B cell (primary cell): Measurements from ENCODE around the gene NFIB. TPM values are rescaled to one million over a fixed set of nuclear protein-coding genes. Genes with fewer than 3 reads are reported as not detected.

Experiments
- ATAC-seq: fragments of 200-7000 bp; cut with Tn5 transposase; one replicate; pipeline ENCODE4 v1.10.0; 2021; ENCODE audit warnings: low read depth, mild to moderate bottlenecking, moderate number of reproducible peaks, moderate library complexity
- CTCF ChIA-PET: fragments of 350-600 bp; sonication (Branson Sonifier 250); formaldehyde crosslinking; loops from one replicate; lab custom pipeline; 2021; ENCODE audit warnings: antibody characterized with exemption, inconsistent platforms; lab: Charles Lee
- POLR2A ChIA-PET: fragments of 350-600 bp; sonication (Branson Sonifier 250); formaldehyde crosslinking; loops from one replicate; lab custom pipeline; 2021; ENCODE audit warnings: antibody characterized with exemption; lab: Charles Lee
- DNase-seq: peaks from one replicate; pipeline ENCODE4 v3.0.0; 2013
- H2AFZ ChIP-seq: 2 replicates; pipeline ENCODE4 v1.6.1; 2012; ENCODE audit warnings: mild to moderate bottlenecking, low read depth, low read length; ENCODE audit not compliant: insufficient read depth, poor library complexity, severe bottlenecking
- H3K27ac ChIP-seq, 2 donors: 1 replicate in 1 of 2; 2 replicates in 1 of 2; pipeline ENCODE4 v1.5.1; 2012 to 2013; ENCODE audit warnings: low read length in 2 of 2, mild to moderate bottlenecking in 2 of 2, moderate library complexity in 1 of 2
- H3K27me3 ChIP-seq, 4 experiments: fragments of 200-600 bp in 1 of 4; sonication (generic) in 1 of 4; replicated peaks in 1 of 4; 1 replicate in 2 of 4; 2 replicates in 2 of 4; pipeline versions ENCODE4 v1.6.1 to v1.7.0; 2013 to 2016; ENCODE audit warnings: low read length in 3 of 4, mild to moderate bottlenecking in 2 of 4, mixed read lengths in 1 of 4, moderate library complexity in 1 of 4; ENCODE audit not compliant: insufficient read depth in 4 of 4, control insufficient read depth in 3 of 4; ENCODE audit errors: control extremely low read depth in 1 of 4
- H3K36me3 ChIP-seq, 2 experiments: replicated peaks in 1 of 2; 1 replicate in 1 of 2; 2 replicates in 1 of 2; pipeline versions ENCODE4 v1.6.1 to v1.7.1; 2013; ENCODE audit warnings: low read length in 1 of 2; ENCODE audit not compliant: insufficient read depth in 2 of 2, control insufficient read depth in 1 of 2; ENCODE audit errors: control extremely low read depth in 1 of 2, extremely low read depth in 1 of 2
- H3K4me1 ChIP-seq, 2 donors: fragments of 200-600 bp in 1 of 2; sonication (generic) in 1 of 2; 1 replicate in 1 of 2; 2 replicates in 1 of 2; pipeline versions ENCODE4 v1.5.1 to v1.6.1; 2013 to 2017; ENCODE audit warnings: low read length in 2 of 2; ENCODE audit not compliant: control insufficient read depth in 2 of 2, insufficient read depth in 2 of 2
- H3K4me2 ChIP-seq: replicated peaks from 2 replicates; pipeline ENCODE3; 2012; ENCODE audit warnings: mild to moderate bottlenecking, low read depth, low read length; ENCODE audit not compliant: poor library complexity, severe bottlenecking
- H3K4me3 ChIP-seq, 5 experiments: fragments of 200-600 bp in 1 of 5; sonication (generic) in 1 of 5; 1 replicate in 3 of 5; 2 replicates in 2 of 5; pipeline versions ENCODE4 v1.5.1 to v1.7.0; 2011 to 2016; ENCODE audit warnings: low read length in 4 of 5, mild to moderate bottlenecking in 4 of 5, low read depth in 2 of 5, control low read depth in 1 of 5, moderate library complexity in 1 of 5; ENCODE audit not compliant: insufficient read depth in 1 of 5; ENCODE audit errors: control extremely low read depth in 1 of 5, extremely low read depth in 1 of 5
- H3K79me2 ChIP-seq: fragments of 200-600 bp; sonication (generic); one replicate; pipeline ENCODE4 v1.6.0; 2016; ENCODE audit warnings: low read length; ENCODE audit not compliant: control insufficient read depth, insufficient read depth
- H3K9ac ChIP-seq: fragments of 200-600 bp; sonication (generic); 2 replicates; pipeline ENCODE4 v1.6.1; 2017; ENCODE audit warnings: mild to moderate bottlenecking, low read length, moderate library complexity
- H3K9me3 ChIP-seq, 3 donors: one replicate each; pipeline versions ENCODE4 v1.6.1 to v1.7.1; 2013; ENCODE audit warnings: low read length in 2 of 3; ENCODE audit not compliant: control insufficient read depth in 2 of 3, insufficient read depth in 1 of 3; ENCODE audit errors: control extremely low read depth in 1 of 3
- H4K20me1 ChIP-seq: 2 replicates; pipeline ENCODE4 v1.6.0; 2012; ENCODE audit warnings: mild to moderate bottlenecking, low read length; ENCODE audit not compliant: insufficient read depth, control insufficient read depth, poor library complexity, severe bottlenecking
- H3K27ac Mint-ChIP-seq: one replicate; pipeline ENCODE4 v1.8.0; 2021; ENCODE audit warnings: mixed read lengths
- H3K27me3 Mint-ChIP-seq: one replicate; pipeline ENCODE4 v1.8.0; 2021; ENCODE audit warnings: mixed read lengths
- H3K4me1 Mint-ChIP-seq: one replicate; pipeline ENCODE4 v1.8.0; 2021; ENCODE audit warnings: mixed read lengths
- H3K4me3 Mint-ChIP-seq: one replicate; pipeline ENCODE4 v1.8.0; 2021; ENCODE audit warnings: mixed read lengths
- H3K9me3 Mint-ChIP-seq: one replicate; pipeline ENCODE4 v1.8.0; 2022; ENCODE audit warnings: mixed read lengths; ENCODE audit not compliant: insufficient read depth
- CTCF ChIP-seq: fragments of 200-600 bp; IDR thresholded peaks from one replicate; pipeline ENCODE4 v1.8.0; 2022; ENCODE audit warnings: antibody characterized with exemption, mild to moderate bottlenecking
- EZH2 ChIP-seq: IDR thresholded peaks from 2 replicates; pipeline ENCODE4 v1.6.1; 2012; ENCODE audit warnings: borderline replicate concordance, low read depth, mild to moderate bottlenecking, moderate library complexity, low read length; ENCODE audit not compliant: insufficient read depth, poor library complexity, severe bottlenecking
- WGBS: methylation state at CpG from one replicate; pipeline ENCODE4 v1.1.5; 2013; ENCODE audit warnings: missing lambda C conversion rate; ENCODE audit not compliant: insufficient coverage; 5-methylcytosine and 5-hydroxymethylcytosine counted together
- intact Hi-C: fragments of 100-400 bp; cut with micrococcal nuclease; formaldehyde crosslinking; loops from one replicate; pipeline ENCODE4 v1.10.0; 2022
- polyA plus RNA-seq: library from polyadenylated mRNA; depleted of rRNA; stranded (reverse); fragments of >200 nt; gene quantifications from 2 replicates; pipeline ENCODE4 v1.2.3, GENCODE V29; 2012
- total RNA-seq, 2 donors: library from RNA; stranded (reverse); fragments of 120-200 nt in 1 of 2; gene quantifications; 1 replicate in 1 of 2; 2 replicates in 1 of 2; pipeline versions ENCODE4 v1.2.3 to v1.2.4, GENCODE V29; 2013 to 2022

NFIB gene
- total and polyA plus RNA-seq, 2 donors (not counting 1 experiment from before 2014, with no cell fraction given): not detected

DNA sequence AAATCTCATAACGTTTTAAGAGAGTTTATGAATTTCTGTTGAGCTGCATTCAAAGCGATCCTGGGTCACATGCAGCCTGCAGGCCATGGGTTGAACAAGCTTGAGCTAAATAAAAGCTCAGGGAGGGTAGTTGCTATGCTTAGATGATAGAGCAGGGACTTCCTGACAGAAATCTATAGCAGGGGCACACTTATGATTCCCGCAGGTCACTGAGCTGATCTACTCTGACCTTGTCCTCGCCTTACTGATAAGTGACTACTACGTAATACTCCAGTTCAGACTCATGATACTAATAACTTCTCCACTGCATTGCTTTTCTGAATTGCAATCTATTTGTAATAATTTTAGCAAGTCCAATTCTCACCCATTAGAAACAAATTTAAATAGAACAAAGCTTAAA, 90.9 kb downstream of the NFIB start:
- no peak overlapping the region for H3K9ac ChIP-seq
- POLR2A ChIA-PET: no interaction called here
- TF ChIP-seq CTCF: no peak
- no peak for TF ChIP-seq EZH2
- H3K27me3 ChIP-seq: no peaks in the 10 kb centered on the region
- no peak overlapping the region for H3K4me3 ChIP-seq
- no peak overlapping the region for H2AFZ ChIP-seq
- H3K36me3 ChIP-seq: no peaks in the 10 kb centered on the region
- H3K4me1 ChIP-seq: no peaks in the 10 kb centered on the region
- ATAC-seq (no peak), DNase-seq (no peak)
- no peaks in the 10 kb centered on the region for H3K9me3 ChIP-seq
- H4K20me1 ChIP-seq: no peaks in the 10 kb centered on the region
- no peak overlapping the region for H3K27ac ChIP-seq
- CTCF ChIA-PET: no interaction called here
- no peaks in the 10 kb centered on the region for H3K9me3 Mint-ChIP-seq
- no peaks in the 10 kb centered on the region for H3K27me3 Mint-ChIP-seq
- H3K27ac Mint-ChIP-seq: no peak overlapping the region
- no peak overlapping the region for H3K4me2 ChIP-seq
- no peaks in the 10 kb centered on the region for H3K79me2 ChIP-seq
- H3K4me1 Mint-ChIP-seq: no peaks in the 10 kb centered on the region
- H3K4me3 Mint-ChIP-seq: no peak overlapping the region
- WGBS: 92% methylated on average over 3 of the region's 5 CpGs
- intact Hi-C loops: no loop called here

DNA sequence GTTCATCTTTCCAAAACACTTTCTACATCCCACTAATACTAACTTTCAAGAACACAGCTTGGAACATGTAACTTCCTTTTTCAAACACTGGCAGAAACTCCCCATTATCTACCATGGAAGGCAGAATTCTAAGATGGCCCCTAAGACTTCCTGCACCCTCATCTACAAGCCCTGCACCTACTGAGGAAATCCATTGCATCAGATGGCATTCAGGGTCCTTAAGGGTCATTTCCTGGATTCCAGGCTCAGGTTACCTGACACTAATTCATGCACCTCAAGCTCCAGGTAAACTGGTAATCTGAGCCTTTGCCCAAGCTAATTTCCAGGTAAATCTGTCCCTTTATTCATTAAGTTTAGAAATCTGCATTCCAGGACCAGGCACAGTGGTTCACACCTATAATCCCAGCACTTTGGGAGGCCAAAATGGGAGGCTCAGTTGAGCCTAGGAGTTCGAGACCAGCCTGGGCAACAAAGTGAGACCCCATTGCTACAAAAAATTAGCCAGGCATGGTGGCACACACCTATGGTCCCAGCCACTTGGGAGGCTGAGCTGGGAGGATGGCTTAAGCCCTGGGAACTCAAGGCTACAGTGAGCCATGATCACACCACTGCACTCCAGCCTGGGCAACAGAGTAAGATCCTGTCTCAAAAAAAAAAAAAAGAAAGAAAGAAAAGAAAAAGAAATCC, 91.6 kb downstream of the NFIB start:
- Mint-ChIP-seq H3K27ac (no peak overlapping the region), H3K27me3 (no peaks in the 10 kb centered on the region), H3K4me1 (no peaks in the 10 kb centered on the region), H3K9me3 (no peaks in the 10 kb centered on the region), H3K4me3 (no peak overlapping the region)
- H3K9me3 ChIP-seq: no peaks in the 10 kb centered on the region
- no peak overlapping the region for H3K4me2 ChIP-seq
- intact Hi-C loops: no loop called here
- H3K79me2 ChIP-seq: no peaks in the 10 kb centered on the region
- TF ChIP-seq EZH2 (no peak), CTCF (no peak)
- H2AFZ ChIP-seq: no peak overlapping the region
- no peak overlapping the region for H3K9ac ChIP-seq
- WGBS: 60% methylated on average over 1 of the region's 1 CpG
- H3K4me1 ChIP-seq: no peaks in the 10 kb centered on the region
- H3K27ac ChIP-seq: no peak overlapping the region
- ATAC-seq (no peak), DNase-seq (no peak)
- no peaks in the 10 kb centered on the region for H3K27me3 ChIP-seq
- H3K4me3 ChIP-seq: no peak overlapping the region
- ChIA-PET CTCF (no interaction called here), POLR2A (no interaction called here)
- no peaks in the 10 kb centered on the region for H4K20me1 ChIP-seq
- H3K36me3 ChIP-seq: no peaks in the 10 kb centered on the region
